A673 (cell line): Measurements from ENCODE around the gene MLF1.

Experiments
- CTCF ChIP-seq: fragments of 300-800, 200-600 bp; sonication (generic); conservative IDR thresholded peaks from 2 replicates; pipeline ENCODE4 v1.5.1; 2017; ENCODE audit warnings: low read depth, mild to moderate bottlenecking, antibody characterized with exemption, low read length, moderate library complexity, mixed read lengths
- EZH2 ChIP-seq: fragments of 200-600 bp; sonication (generic); IDR thresholded peaks from 2 replicates; pipeline ENCODE4 v1.6.1; 2017; ENCODE audit warnings: borderline replicate concordance, low read depth, mild to moderate bottlenecking, mixed read lengths, antibody characterized with exemption, low read length; ENCODE audit not compliant: poor library complexity, severe bottlenecking

GRCh38 chr3:158572766-158573060 lies 1.7 kb downstream of the MLF1 start:
- no peak for TF ChIP-seq CTCF
- TF ChIP-seq EZH2, result no peak
